Ovary (tissue), 9 donors: ENCODE measurements around the gene FRMD4A. TPM values are rescaled to one million over a fixed set of nuclear protein-coding genes. Genes with fewer than 3 reads are reported as not detected.

Experiments used
- DNase-seq, 5 donors: peaks; one replicate each; pipeline ENCODE4 v3.0.0-alpha.2; 2019 to 2020
- H3K27ac ChIP-seq, 2 donors: fragments of 200-600 bp; one replicate each; pipeline versions ENCODE4 v1.5.1 to v1.8.0; 2019 to 2022
- H3K27me3 ChIP-seq: fragments of 200-600 bp; one replicate; pipeline ENCODE4 v1.8.0; 2022
- H3K36me3 ChIP-seq: fragments of 200-600 bp; sonication (generic); one replicate; pipeline ENCODE4 v1.5.1; 2019
- H3K4me1 ChIP-seq: one replicate; pipeline ENCODE4 v1.8.1; 2013; ENCODE audit warnings: mild to moderate bottlenecking, moderate library complexity; ENCODE audit not compliant: insufficient read depth
- H3K4me3 ChIP-seq: fragments of 200-600 bp; sonication (generic); one replicate; pipeline ENCODE4 v1.5.1; 2017
- H3K9me3 ChIP-seq, 2 donors: fragments of 200-600 bp in 1 of 2; sonication (generic) in 1 of 2; one replicate each; pipeline versions ENCODE4 v1.5.1 to v1.8.1; 2013 to 2019; ENCODE audit warnings: mild to moderate bottlenecking in 1 of 2, moderate library complexity in 1 of 2
- CTCF ChIP-seq, 3 donors: fragments of 450-650 bp in 2 of 3; fragments of 200-600 bp in 1 of 3; IDR thresholded peaks; one replicate each; pipeline versions ENCODE4 v1.5.1 to v1.8.0; 2016 to 2022; ENCODE audit warnings: antibody characterized with exemption in 3 of 3, mild to moderate bottlenecking in 1 of 3
- EP300 ChIP-seq: sonication (generic); formaldehyde crosslinking; IDR thresholded peaks from one replicate; pipeline ENCODE4 v1.6.1; 2017; ENCODE audit warnings: antibody characterized with exemption
- POLR2A ChIP-seq: fragments of 450-650 bp; IDR thresholded peaks from one replicate; pipeline ENCODE4 v1.6.1; 2017; ENCODE audit warnings: antibody characterized with exemption, mild to moderate bottlenecking, moderate library complexity
- WGBS, 3 donors: extraction: QIAGEN DNeasy Blood & Tissue Kit in 1 of 3; methylation state at CpG; one replicate each; pipeline versions ENCODE4 v1.1.5 to v1.1.7; 2013 to 2017; 5-methylcytosine and 5-hydroxymethylcytosine counted together
- intact Hi-C, 4 donors: fragments of 100-400 bp; cut with DNase I; formaldehyde crosslinking; loops; one replicate each; pipeline versions ENCODE4 v1.11.0 to v1.15.1; 2022 to 2023
- polyA plus RNA-seq, 2 donors: library from polyadenylated mRNA; stranded (reverse); fragments of 200-250 nt in 1 of 2; fragments of 350-450 nt in 1 of 2; fragmentation: Illumina TruSeq in 1 of 2; extraction: RNeasy Lipid Tissue Mini Kit (QIAGEN cat#74804) in 1 of 2; gene quantifications; one replicate each; pipeline ENCODE4 v1.2.3, GENCODE V29; 2013 to 2014
- total RNA-seq, 7 donors: library from RNA; depleted of rRNA in 2 of 7; stranded (reverse); fragments of >200 nt in 2 of 7; fragmentation: NEBNext Ultra II Directional in 3 of 7; extraction: Animal tissue kit (Norgen Biotek cat#: 25700) in 3 of 7; gene quantifications; one replicate each; pipeline versions ENCODE4 v1.1.0 to v1.2.4, GENCODE V29; 2016 to 2023
- donor health status: DM: no; HTN: no; CAD: no; lungs with moderate emphysema.
- donor health status: DM: no; HTN: no; CAD: no.
- donor health status: Bipolar disorder and iron deficiency.
- donor health status: DM: yes; HTN: yes; CAD: no.
- donor health status: DM: no; HTN: no; CAD: no.
- donor health status: DM: yes; HTN: yes; CAD: no.

The FRMD4A gene
- total and polyA plus RNA-seq, 9 donors, result 5.5 to 24.7 (median 11.3) TPM

- Histone ChIP-seq H3K27ac (no peak overlapping the region), H3K9me3 (no peaks in the 10 kb centered on the region), H3K4me3 (no peak overlapping the region), H3K36me3 (no peaks in the 10 kb centered on the region), H3K27me3 (no peaks in the 10 kb centered on the region), H3K4me1 (no peaks in the 10 kb centered on the region)
- DNase-seq, result no peak
- TF ChIP-seq POLR2A (no peak), EP300 (no peak), CTCF (IDR thresholded peaks at IDR 0.05) (no peak)
- intact Hi-C loops, result no loop called here
- 93 to 97% (median 93%) methylated on average over 10 of the region's 10 CpGs for WGBS, 3 donors
Measured at GRCh38 chr10:13671904-13672303, 658.8 kb downstream of the FRMD4A start.

GRCh38 chr10:13670311-13670710 is 660.4 kb downstream of the FRMD4A start:
- 91 to 95% (median 92%) methylated on average over 10 of the region's 10 CpGs for WGBS, 3 donors
- no peaks in the 10 kb centered on the region for H3K27me3 ChIP-seq
- no peak overlapping the region for H3K4me3 ChIP-seq
- H3K4me1 ChIP-seq, result no peaks in the 10 kb centered on the region
- H3K36me3 ChIP-seq, result no peaks in the 10 kb centered on the region
- no peak for DNase-seq
- no peak for TF ChIP-seq EP300
- TF ChIP-seq POLR2A, result no peak
- no peak for TF ChIP-seq CTCF (IDR thresholded peaks at IDR 0.05)
- intact Hi-C loops, result no loop called here
- no peak overlapping the region for H3K27ac ChIP-seq
- no peaks in the 10 kb centered on the region for H3K9me3 ChIP-seq

- intact Hi-C loops, result no loop called here
Measured at GRCh38 chr10:13669901-13670300, 660.8 kb downstream of the FRMD4A start.

GRCh38 chr10:13669182-13669855 is 661.4 kb downstream of the FRMD4A start:
- H3K27me3 ChIP-seq, result no peaks in the 10 kb centered on the region
- H3K4me1 ChIP-seq, result no peaks in the 10 kb centered on the region
- intact Hi-C loops, result no loop called here
- H3K27ac ChIP-seq, result no peak overlapping the region
- no peaks in the 10 kb centered on the region for H3K9me3 ChIP-seq
- WGBS, 3 donors, result 90 to 98% (median 91%) methylated on average over 8 of the region's 8 CpGs
- TF ChIP-seq EP300 (no peak), CTCF (IDR thresholded peaks at IDR 0.05) (no peak), POLR2A (no peak)
- no peak overlapping the region for H3K4me3 ChIP-seq
- no peaks in the 10 kb centered on the region for H3K36me3 ChIP-seq
- DNase-seq, result no peak

More at GRCh38 chr10:13669901-13670300, 660.8 kb downstream of the FRMD4A start:
- Histone ChIP-seq H3K9me3 (no peaks in the 10 kb centered on the region), H3K4me1 (no peaks in the 10 kb centered on the region), H3K4me3 (no peak overlapping the region), H3K36me3 (no peaks in the 10 kb centered on the region), H3K27me3 (no peaks in the 10 kb centered on the region), H3K27ac (no peak overlapping the region)
- DNase-seq, result no peak
- 86 to 94% (median 92%) methylated on average over 12 of the region's 12 CpGs for WGBS, 3 donors
- TF ChIP-seq POLR2A (no peak), EP300 (no peak), CTCF (IDR thresholded peaks at IDR 0.05) (no peak)
